ENCODE data around the gene EEF1B2. TPM values are rescaled to one million over a fixed set of nuclear protein-coding genes. Genes with fewer than 3 reads are reported as not detected.

EEF1B2 gene
- total RNA-seq, 1 donor from 2014 or later: 630 TPM

Other genes starting within 250 kb of the EEF1B2 start
- 29.1 and 29.5 TPM in 2 replicates for gene INO80D, start 73.7 kb upstream of the EEF1B2 start, total RNA-seq
- gene NDUFS1, start 451 bp upstream of the EEF1B2 start, total RNA-seq: 64.5 and 68.9 TPM in 2 replicates
- 6.9 and 7.5 TPM in 2 replicates for gene ZDBF2, start 114.8 kb downstream of the EEF1B2 start, total RNA-seq

Measured in T-helper 2 cell treated with Interferon-gamma antibody and Interleukin-4, amounts not matched to agents 100 ng/mL and 5 ng/mL, for 36 hours (primary cell).